GM18498 (cell line): ENCODE data around the gene HYPK.
"Not testable (repeated sequence)": the region's sequence is repeated elsewhere in the genome, so short reads cannot be mapped to it uniquely, and the experiment has no call there.

Experiments
- ATAC-seq: cut with Tn5 transposase; IDR thresholded peaks from one replicate; pipeline ENCODE4 v1.9.1; 2021; ENCODE audit warnings: mild to moderate bottlenecking, moderate library complexity; ENCODE audit not compliant: unreplicated experiment

The HYPK gene

DNA sequence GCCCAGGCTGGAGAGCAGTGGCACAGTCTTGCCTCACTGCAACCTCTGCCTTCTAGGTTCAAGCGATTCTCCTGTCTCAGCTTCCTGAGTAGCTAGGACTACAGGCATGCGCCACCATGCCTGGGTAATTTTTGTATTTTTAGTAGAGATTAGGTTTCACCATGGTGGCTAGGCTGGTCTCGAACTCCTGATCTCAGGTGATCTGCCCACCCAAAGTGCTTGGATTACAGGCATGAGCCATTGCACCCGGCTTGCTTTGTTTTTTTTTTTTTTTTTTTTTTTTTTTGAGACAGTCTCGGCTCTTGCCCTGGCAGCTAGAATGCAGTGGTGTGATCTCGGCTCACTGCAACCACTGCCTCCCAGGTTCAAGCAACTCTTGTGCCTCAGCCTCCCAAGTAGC lies 32.1 kb downstream of the HYPK start:
- ATAC-seq: not testable (repeated sequence)

DNA sequence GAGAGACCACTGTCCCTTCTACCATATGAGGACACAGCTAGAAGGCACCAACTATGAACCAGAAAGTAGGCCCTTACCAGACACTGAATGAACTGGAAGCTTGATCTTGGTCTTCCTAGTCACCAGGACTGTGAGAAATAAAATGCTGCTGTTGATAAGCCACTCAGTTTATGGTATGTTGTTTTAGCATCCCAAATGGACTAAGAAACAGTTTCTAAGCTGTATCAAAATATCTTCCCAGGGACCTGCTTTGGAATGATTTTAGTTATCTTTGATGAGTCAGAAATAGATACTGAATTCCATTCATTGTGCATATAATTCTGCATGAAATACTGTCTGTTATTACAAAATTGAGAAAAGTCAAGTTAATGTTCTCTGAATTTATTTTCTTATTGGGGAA lies 45.0 kb downstream of the HYPK start:
- ATAC-seq: no peak

DNA sequence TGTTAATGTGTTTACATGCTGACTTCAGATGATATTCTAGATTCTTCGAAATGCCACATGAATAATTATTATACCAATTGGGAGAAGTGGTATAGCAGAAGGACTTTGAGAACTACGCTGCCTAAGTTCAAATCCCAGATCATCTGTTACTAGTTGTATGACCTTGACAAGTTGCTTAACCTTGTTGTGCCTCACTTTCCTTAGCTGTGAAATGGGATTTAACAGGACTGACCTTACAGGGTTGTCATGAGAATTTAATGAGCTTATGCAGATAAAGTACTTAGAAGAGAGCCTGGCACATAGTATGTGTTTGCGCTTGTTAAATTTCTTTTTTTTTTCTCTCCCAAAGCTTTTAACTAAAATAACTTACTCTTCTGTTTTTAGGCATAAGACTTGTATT lies 50.9 kb downstream of the HYPK start:
- ATAC-seq: no peak

DNA sequence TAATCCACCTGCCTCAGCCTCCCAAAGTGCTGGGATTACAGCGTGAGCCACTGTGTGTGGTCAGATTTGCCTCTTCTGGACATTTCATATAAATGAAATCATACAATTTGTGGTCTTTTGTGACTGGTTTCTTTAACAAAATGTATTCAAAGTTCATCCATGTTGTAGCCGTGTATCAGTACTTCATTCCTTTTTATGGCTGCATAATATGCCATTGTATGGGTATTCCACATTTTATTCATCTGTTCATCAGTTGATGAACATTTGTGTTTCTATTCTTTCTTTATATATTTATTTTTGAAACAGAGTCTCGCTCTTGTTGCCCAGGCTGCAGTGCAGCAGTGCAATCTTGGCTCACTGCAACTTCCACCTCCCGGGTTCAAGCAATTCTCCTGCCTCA lies 52.2 kb downstream of the HYPK start:
- ATAC-seq: no peak
